Measurements from ENCODE around the gene MRPS12. TPM values are rescaled to one million over a fixed set of nuclear protein-coding genes. Genes with fewer than 3 reads are reported as not detected.
A peak's percentile ranks its signal among the peaks of the same experiment; 100 is the strongest.
"Not testable (repeated sequence)": the region's sequence is repeated elsewhere in the genome, so short reads cannot be mapped to it uniquely, and the experiment has no call there.

MRPS12 gene
- polyA plus RNA-seq, 6 donors from 2014 or later = 66.8 to 117 (median 85.1) TPM

DNA sequence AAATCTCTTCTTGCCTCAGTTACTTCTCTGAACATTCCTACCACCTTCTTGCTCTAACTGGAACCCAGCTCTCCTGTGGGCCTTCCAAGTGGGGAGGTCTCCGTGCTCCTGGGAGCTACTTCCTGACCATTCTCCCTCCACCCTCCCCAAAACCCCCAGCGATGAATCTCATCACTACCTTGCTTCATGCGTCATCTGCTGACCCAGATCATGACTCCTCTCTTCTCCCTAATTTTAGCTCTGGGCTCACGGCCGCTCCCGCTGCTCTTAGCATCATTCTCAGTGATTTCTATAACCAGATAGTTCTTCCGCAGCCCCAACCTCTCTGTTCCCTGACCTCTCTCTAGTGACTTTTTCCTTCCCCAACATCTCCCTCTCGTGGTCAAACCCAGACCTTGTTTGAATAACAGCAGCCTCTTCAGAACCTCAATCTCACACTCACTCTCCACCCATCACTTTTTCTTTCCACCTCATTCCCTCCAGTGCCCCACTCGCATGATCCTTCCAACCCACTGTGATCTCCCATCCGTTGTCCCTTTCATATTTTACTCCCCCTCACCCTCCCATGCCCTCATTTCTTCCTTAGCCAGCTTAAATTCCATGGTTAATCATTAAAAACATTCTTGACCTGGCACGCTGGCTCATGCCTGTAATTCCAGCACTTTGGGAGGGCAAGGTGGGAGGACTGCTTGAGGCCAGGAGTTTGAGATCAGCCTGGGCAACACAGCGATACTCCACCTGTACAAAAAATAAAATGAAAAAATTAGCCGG is 21.8 kb downstream of the MRPS12 start:
- DNase-seq = peak; percentile 25
- H3K4me1 Mint-ChIP-seq = peaks cover 11 to 19% (median 15%) of the 10 kb centered on the region in 3 donors
- H3K27ac Mint-ChIP-seq = no peak overlapping the region
- ATAC-seq (ENCODE audit: low read depth in 2 of 2) = peak in 1 of 2 donors; percentile 46
- H3K4me3 Mint-ChIP-seq = peak overlapping the region in 2 of 8 donors; percentile 0 to 6
- peaks cover 0 to 4% of the 10 kb centered on the region in 2 donors for H3K36me3 Mint-ChIP-seq
- H3K9me3 Mint-ChIP-seq = peaks cover 0 to 7% (median 0%) of the 10 kb centered on the region in 7 donors
- peaks cover 11 to 51% (median 33%) of the 10 kb centered on the region in 3 donors for H3K27me3 Mint-ChIP-seq

- ATAC-seq (ENCODE audit: low read depth in 2 of 2) = no peak
- no peak overlapping the region for H3K27ac Mint-ChIP-seq
- H3K4me1 Mint-ChIP-seq = peaks cover 11 to 17% (median 13%) of the 10 kb centered on the region in 3 donors
- peak overlapping the region in 1 of 8 donors; percentile 52 for H3K4me3 Mint-ChIP-seq
- H3K27me3 Mint-ChIP-seq = peaks cover 11 to 48% (median 29%) of the 10 kb centered on the region in 3 donors
- no peak for DNase-seq
- H3K36me3 Mint-ChIP-seq = peaks cover 0 to 4% of the 10 kb centered on the region in 2 donors
- peaks cover 0 to 7% (median 0%) of the 10 kb centered on the region in 7 donors for H3K9me3 Mint-ChIP-seq
Observed at GRCh38 chr19:38953677-38954076, 22.9 kb downstream of the MRPS12 start.

DNA sequence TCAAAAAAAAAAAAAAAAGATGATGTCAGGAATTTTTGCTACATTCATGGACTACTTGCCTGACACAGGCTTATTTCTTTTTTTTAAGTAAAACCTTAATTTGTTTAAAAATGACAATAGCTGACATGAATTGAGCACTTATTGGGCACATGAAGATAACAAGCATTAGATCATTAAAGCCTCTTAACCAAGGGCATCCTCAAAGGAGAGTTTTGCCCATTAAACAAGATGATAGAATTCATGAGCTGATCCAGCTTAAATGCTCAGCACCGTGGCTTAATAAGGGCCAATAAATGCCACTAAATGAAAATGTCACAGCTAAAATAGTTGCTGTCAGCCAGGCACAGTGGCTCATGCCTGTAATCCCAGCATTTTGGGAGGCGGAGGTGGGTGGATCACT is 25.5 kb downstream of the MRPS12 start:
- Mint-ChIP-seq H3K4me3 (no peak overlapping the region), H3K27ac (no peak overlapping the region), H3K4me1 (peaks cover 0 to 5% (median 4%) of the 10 kb centered on the region in 3 donors), H3K36me3 (peaks cover 0 to 4% of the 10 kb centered on the region in 2 donors), H3K9me3 (peaks cover 0 to 4% (median 0%) of the 10 kb centered on the region in 7 donors), H3K27me3 (peaks cover 7 to 29% (median 24%) of the 10 kb centered on the region in 3 donors)
- ATAC-seq (ENCODE audit: low read depth in 2 of 2) (no peak), DNase-seq (no peak)

DNA sequence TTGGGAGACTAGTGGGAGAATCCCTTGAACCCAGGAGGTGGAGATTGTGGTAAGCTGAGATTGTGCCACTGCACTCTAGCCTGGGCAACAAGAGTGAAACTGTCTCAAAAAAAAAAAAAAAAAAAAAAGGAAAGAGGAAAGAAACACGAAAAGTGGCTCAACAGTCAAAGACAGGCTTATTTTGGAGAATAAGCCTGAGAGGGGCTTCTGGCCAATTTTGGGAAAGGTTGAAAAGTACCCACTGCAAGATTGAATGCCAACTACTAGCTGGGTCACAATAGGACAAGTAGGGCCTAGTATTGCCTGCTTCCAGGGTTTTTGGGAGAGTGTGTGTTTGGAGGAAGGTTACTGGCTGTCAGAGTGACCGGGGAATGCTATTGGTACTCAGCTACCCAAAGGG is 27.6 kb downstream of the MRPS12 start:
- Mint-ChIP-seq H3K27me3 (peaks cover 0 to 20% (median 18%) of the 10 kb centered on the region in 3 donors), H3K9me3 (no peaks in the 10 kb centered on the region), H3K36me3 (no peaks in the 10 kb centered on the region), H3K27ac (no peak overlapping the region), H3K4me3 (no peak overlapping the region), H3K4me1 (peaks cover 3 to 8% (median 4%) of the 10 kb centered on the region in 3 donors)
- ATAC-seq (ENCODE audit: low read depth in 2 of 2) (no peak), DNase-seq (no peak)

DNA sequence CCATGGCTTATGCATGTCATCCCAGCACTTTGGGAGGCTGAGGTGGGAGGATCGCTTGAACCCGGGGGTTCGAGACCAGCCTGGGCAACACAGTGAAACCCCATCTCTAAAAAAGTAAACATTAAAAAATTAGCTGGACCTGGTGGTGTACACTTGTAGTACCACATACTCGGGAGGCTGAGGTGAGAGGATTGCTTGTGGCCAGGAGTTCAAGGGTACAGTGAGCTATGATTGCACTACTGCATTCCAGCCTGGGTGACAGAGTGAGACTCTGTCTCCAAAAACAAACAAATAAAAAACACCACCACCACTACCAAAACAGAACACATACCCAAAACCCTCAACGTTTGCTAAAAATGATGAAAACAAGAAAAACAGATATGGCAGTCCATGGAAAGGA is 28.9 kb downstream of the MRPS12 start:
- Mint-ChIP-seq H3K4me1 (peaks cover 3 to 8% (median 4%) of the 10 kb centered on the region in 3 donors), H3K27me3 (peaks cover 0 to 15% (median 10%) of the 10 kb centered on the region in 3 donors), H3K4me3 (no peak overlapping the region), H3K36me3 (no peaks in the 10 kb centered on the region), H3K9me3 (peaks cover 0 to 2% (median 0%) of the 10 kb centered on the region in 7 donors), H3K27ac (no peak overlapping the region)
- no peak for ATAC-seq (ENCODE audit: low read depth in 2 of 2)
- DNase-seq = no peak

DNA sequence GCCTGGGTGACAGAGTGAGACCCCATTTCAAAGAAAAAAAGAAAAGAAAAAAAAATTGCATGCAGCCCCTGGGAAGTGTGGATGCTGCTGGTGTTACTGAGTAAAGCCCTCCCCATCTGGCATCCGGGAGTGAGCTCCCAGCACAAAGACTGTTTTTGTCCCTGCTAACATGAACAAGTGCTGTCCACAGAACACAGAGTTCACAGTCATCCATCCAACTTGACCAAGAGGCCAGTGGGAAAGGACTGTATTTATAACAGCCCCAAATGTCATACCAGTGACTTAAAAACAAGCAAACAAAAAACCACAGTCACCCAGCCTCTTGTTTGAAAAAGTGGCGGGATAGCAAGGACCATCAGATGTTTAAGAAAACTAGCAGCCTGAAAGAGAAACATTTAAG is 34.0 kb downstream of the MRPS12 start:
- H3K4me3 Mint-ChIP-seq = no peak overlapping the region
- ATAC-seq (ENCODE audit: low read depth in 2 of 2) = no peak

GRCh38 chr19:38966149-38966548 is 35.4 kb downstream of the MRPS12 start:
- H3K9me3 Mint-ChIP-seq; DNase-seq; H3K36me3 Mint-ChIP-seq; H3K4me3 Mint-ChIP-seq; ATAC-seq (ENCODE audit: low read depth in 2 of 2); H3K27ac Mint-ChIP-seq; H3K4me1 Mint-ChIP-seq: not testable (repeated sequence)
- H3K27me3 Mint-ChIP-seq = peaks cover 17 to 25% (median 18%) of the 10 kb centered on the region in 3 donors

More for the DNA sequence above, 34.0 kb downstream of the MRPS12 start:
- H3K27ac Mint-ChIP-seq = no peak overlapping the region
- H3K4me1 Mint-ChIP-seq = peaks cover 3 to 8% (median 4%) of the 10 kb centered on the region in 3 donors
- no peaks in the 10 kb centered on the region for H3K36me3 Mint-ChIP-seq
- peaks cover 11 to 17% (median 15%) of the 10 kb centered on the region in 3 donors for H3K27me3 Mint-ChIP-seq
- DNase-seq = no peak
- H3K9me3 Mint-ChIP-seq = peaks cover 0 to 5% (median 0%) of the 10 kb centered on the region in 7 donors

GRCh38 chr19:38970664-38971532 is 40.2 kb downstream of the MRPS12 start:
- Mint-ChIP-seq H3K4me1 (peaks cover 4 to 8% (median 5%) of the 10 kb centered on the region in 3 donors), H3K27me3 (peaks cover 23 to 32% (median 29%) of the 10 kb centered on the region in 3 donors), H3K27ac (no peak overlapping the region), H3K36me3 (peaks cover 2 to 4% of the 10 kb centered on the region in 2 donors), H3K4me3 (no peak overlapping the region), H3K9me3 (peaks cover 0 to 1% (median 0%) of the 10 kb centered on the region in 7 donors)
- ATAC-seq (ENCODE audit: low read depth in 2 of 2) (no peak), DNase-seq (no peak)

- Mint-ChIP-seq H3K9me3 (peaks cover 0 to 1% (median 0%) of the 10 kb centered on the region in 7 donors), H3K27me3 (peaks cover 31 to 40% (median 32%) of the 10 kb centered on the region in 3 donors), H3K4me3 (no peak overlapping the region), H3K4me1 (peaks cover 7 to 9% (median 8%) of the 10 kb centered on the region in 3 donors), H3K27ac (peak overlapping the region in 1 of 6 donors; percentile 33), H3K36me3 (peaks cover 4 to 10% of the 10 kb centered on the region in 2 donors)
- DNase-seq = no peak
- ATAC-seq (ENCODE audit: low read depth in 2 of 2) = no peak
Observed at GRCh38 chr19:38971672-38972071, 40.9 kb downstream of the MRPS12 start.

GRCh38 chr19:38974624-38975213 is 44.0 kb downstream of the MRPS12 start:
- ATAC-seq (ENCODE audit: low read depth in 2 of 2) = no peak
- peak overlapping the region in 3 of 8 donors; percentile 60 to 74 (median 67) for H3K4me3 Mint-ChIP-seq

DNA sequence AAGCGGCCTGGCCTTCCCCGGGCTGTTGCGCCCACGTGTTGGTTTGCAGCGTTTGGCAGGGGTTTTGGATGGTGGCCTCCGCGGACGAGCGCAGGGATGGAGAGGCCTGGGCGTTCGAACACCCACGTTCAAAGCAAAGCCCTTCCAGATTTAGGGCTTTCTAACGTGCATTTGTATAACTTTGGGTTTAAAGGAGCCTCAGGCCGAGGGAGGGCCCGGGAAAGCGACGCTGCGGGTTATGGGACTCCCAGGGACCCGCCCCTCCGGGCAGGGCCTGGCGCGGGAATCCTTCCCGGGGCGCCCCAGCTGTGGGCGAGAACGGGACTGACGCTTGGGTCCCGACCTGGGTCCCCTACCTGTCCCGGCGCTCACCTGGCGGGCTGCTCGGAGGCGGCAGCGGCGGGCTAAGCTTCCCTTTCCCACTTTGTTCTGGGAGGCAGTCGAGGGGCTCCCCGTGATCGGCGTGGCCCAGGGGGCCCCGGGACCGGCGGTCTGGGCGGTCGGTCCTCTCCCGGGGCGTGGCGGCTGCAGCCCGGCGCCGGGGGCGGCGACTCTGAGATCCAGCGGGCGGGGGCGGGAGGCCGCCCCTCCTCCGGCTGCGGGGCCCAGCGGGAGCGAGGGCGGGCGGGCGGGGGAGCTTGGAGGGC is 44.6 kb downstream of the MRPS12 start, which contains the start of gene FBXO17:
TSS of gene FBXO17 (minus strand) at position 529 of the 647 bp plus-strand sequence. CDS start 25,423 bp downstream, outside the sequence.
- H3K9me3 Mint-ChIP-seq = peaks cover 0 to 10% (median 6%) of the 10 kb centered on the region in 7 donors
- H3K36me3 Mint-ChIP-seq = peaks cover 4 to 12% of the 10 kb centered on the region in 2 donors
- ATAC-seq (ENCODE audit: low read depth in 2 of 2) (no peak), DNase-seq (no peak)
- peaks cover 7 to 9% (median 8%) of the 10 kb centered on the region in 3 donors for H3K4me1 Mint-ChIP-seq
- no peak within 1 kb of the TSS for H3K27ac Mint-ChIP-seq
- peak within 1 kb of the TSS in 7 of 8 donors; percentile 49 to 80 (median 68) for H3K4me3 Mint-ChIP-seq
- peaks cover 34 to 74% (median 36%) of the 10 kb centered on the region in 3 donors for H3K27me3 Mint-ChIP-seq

More at GRCh38 chr19:38974624-38975213, 44.0 kb downstream of the MRPS12 start:
- Mint-ChIP-seq H3K4me1 (peaks cover 7 to 9% (median 8%) of the 10 kb centered on the region in 3 donors), H3K27ac (no peak overlapping the region), H3K27me3 (peaks cover 34 to 70% (median 37%) of the 10 kb centered on the region in 3 donors), H3K9me3 (peaks cover 0 to 4% (median under 1%) of the 10 kb centered on the region in 7 donors), H3K36me3 (peaks cover 4 to 10% of the 10 kb centered on the region in 2 donors)
- no peak for DNase-seq

GRCh38 chr19:38975861-38976271 is 45.1 kb downstream of the MRPS12 start:
- DNase-seq (no peak), ATAC-seq (ENCODE audit: low read depth in 2 of 2) (no peak)
- Mint-ChIP-seq H3K4me1 (peaks cover 7 to 9% (median 8%) of the 10 kb centered on the region in 3 donors), H3K27ac (no peak overlapping the region), H3K27me3 (peaks cover 34 to 74% (median 35%) of the 10 kb centered on the region in 3 donors), H3K36me3 (peaks cover 9 to 17% of the 10 kb centered on the region in 2 donors), H3K9me3 (peaks cover 4 to 14% (median 10%) of the 10 kb centered on the region in 7 donors), H3K4me3 (peak overlapping the region in 5 of 8 donors; percentile 30 to 80 (median 64))

Data from naive B cell (primary cell).